Liver (tissue), 9 donors: ENCODE data around the gene CEP295NL. TPM values are rescaled to one million over a fixed set of nuclear protein-coding genes. Genes with fewer than 3 reads are reported as not detected.
"Not testable (repeated sequence)": the region's sequence is repeated elsewhere in the genome, so short reads cannot be mapped to it uniquely, and the experiment has no call there.

Experiments
- DNase-seq: peaks from one replicate; pipeline ENCODE4 v3.0.0-alpha.2; 2017; ENCODE audit warnings: low spot score
- H3K27ac ChIP-seq, 2 donors: one replicate each; pipeline ENCODE4 v1.7.0; 2013; ENCODE audit warnings: inconsistent platforms in 2 of 2, low read length in 2 of 2, control low read depth in 1 of 2, low read depth in 1 of 2, mild to moderate bottlenecking in 1 of 2
- H3K27me3 ChIP-seq, 4 donors: one replicate each; pipeline versions ENCODE4 v1.6.1 to v1.7.0; 2013; ENCODE audit warnings: low read length in 3 of 4, inconsistent platforms in 1 of 4, mild to moderate bottlenecking in 1 of 4, moderate library complexity in 1 of 4; ENCODE audit not compliant: control insufficient read depth in 4 of 4, insufficient read depth in 4 of 4
- H3K36me3 ChIP-seq, 4 donors: one replicate each; pipeline versions ENCODE4 v1.6.1 to v1.7.0; 2013; ENCODE audit warnings: low read length in 3 of 4, mild to moderate bottlenecking in 3 of 4, low read depth in 1 of 4, moderate library complexity in 1 of 4; ENCODE audit not compliant: control insufficient read depth in 4 of 4, insufficient read depth in 3 of 4
- H3K4me1 ChIP-seq, 4 donors: one replicate each; pipeline versions ENCODE4 v1.6.1 to v1.7.0; 2013; ENCODE audit warnings: low read length in 3 of 4, mild to moderate bottlenecking in 3 of 4, moderate library complexity in 1 of 4; ENCODE audit not compliant: control insufficient read depth in 4 of 4, insufficient read depth in 4 of 4
- H3K4me3 ChIP-seq, 3 donors: one replicate each; pipeline versions ENCODE4 v1.6.1 to v1.7.0; 2013; ENCODE audit warnings: low read length in 3 of 3, control low read depth in 1 of 3, low read depth in 1 of 3, mild to moderate bottlenecking in 1 of 3
- H3K9ac ChIP-seq, 2 donors: one replicate each; pipeline ENCODE4 v1.7.0; 2013; ENCODE audit warnings: low read length in 2 of 2, mild to moderate bottlenecking in 2 of 2, moderate library complexity in 2 of 2, control low read depth in 1 of 2, low read depth in 1 of 2
- H3K9me3 ChIP-seq, 4 donors: one replicate each; pipeline versions ENCODE4 v1.6.1 to v1.7.0; 2013; ENCODE audit warnings: low read length in 3 of 4; ENCODE audit not compliant: control insufficient read depth in 4 of 4
- ATF3 ChIP-seq: IDR thresholded peaks from 2 replicates; pipeline ENCODE4 v1.6.1; 2016; ENCODE audit warnings: antibody characterized with exemption
- CTCF ChIP-seq: fragments of 150-350 bp; IDR thresholded peaks from 2 replicates; pipeline ENCODE4 v1.5.1; 2017; ENCODE audit warnings: improper control_type of control experiment, low read depth, low read length; ENCODE audit not compliant: missing input control
- EGR1 ChIP-seq, 2 donors: IDR thresholded peaks; 2 replicates each; pipeline ENCODE4 v1.6.1; 2016 to 2018; ENCODE audit warnings: antibody characterized with exemption in 2 of 2, low read depth in 2 of 2
- FOXA1 ChIP-seq: IDR thresholded peaks from 2 replicates; pipeline ENCODE4 v1.6.1; 2016; ENCODE audit warnings: antibody characterized with exemption
- FOXA2 ChIP-seq: IDR thresholded peaks from 2 replicates; pipeline ENCODE4 v1.6.1; 2016; ENCODE audit warnings: antibody characterized with exemption
- GABPA ChIP-seq, 2 donors: IDR thresholded peaks in 1 of 2; conservative IDR thresholded peaks in 1 of 2; 2 replicates each; pipeline ENCODE4 v1.6.1; 2016; ENCODE audit warnings: antibody characterized with exemption in 2 of 2, mild to moderate bottlenecking in 1 of 2, moderate library complexity in 1 of 2
- HNF4A ChIP-seq, 2 donors: conservative IDR thresholded peaks; 2 replicates each; pipeline ENCODE4 v1.6.1; 2016; ENCODE audit warnings: antibody characterized with exemption in 2 of 2, mild to moderate bottlenecking in 2 of 2
- HNF4G ChIP-seq: IDR thresholded peaks from 2 replicates; pipeline ENCODE4 v1.6.1; 2016; ENCODE audit warnings: antibody characterized with exemption
- JUND ChIP-seq, 2 donors: IDR thresholded peaks; 2 replicates each; pipeline ENCODE4 v1.6.1; 2016; ENCODE audit warnings: antibody characterized with exemption in 2 of 2
- MAX ChIP-seq: IDR thresholded peaks from 2 replicates; pipeline ENCODE4 v1.6.1; 2016; ENCODE audit warnings: antibody characterized with exemption
- NR2F2 ChIP-seq: IDR thresholded peaks from 2 replicates; pipeline ENCODE4 v1.6.1; 2016; ENCODE audit warnings: antibody characterized with exemption
- RAD21 ChIP-seq, 2 donors: IDR thresholded peaks; 2 replicates each; pipeline ENCODE4 v1.6.1; 2016; ENCODE audit warnings: antibody characterized with exemption in 2 of 2, mild to moderate bottlenecking in 2 of 2
- REST ChIP-seq: IDR thresholded peaks from 2 replicates; pipeline ENCODE4 v1.6.1; 2016; ENCODE audit warnings: antibody characterized with exemption, mild to moderate bottlenecking
- RXRA ChIP-seq, 2 donors: IDR thresholded peaks; 2 replicates each; pipeline ENCODE4 v1.6.1; 2017 to 2018; ENCODE audit warnings: antibody characterized with exemption in 2 of 2, mild to moderate bottlenecking in 1 of 2
- SP1 ChIP-seq: IDR thresholded peaks from 2 replicates; pipeline ENCODE4 v1.6.1; 2018; ENCODE audit warnings: antibody characterized with exemption, mild to moderate bottlenecking
- TAF1 ChIP-seq: conservative IDR thresholded peaks from 2 replicates; pipeline ENCODE4 v1.6.1; 2016; ENCODE audit warnings: antibody characterized with exemption, mild to moderate bottlenecking
- YY1 ChIP-seq: IDR thresholded peaks from 2 replicates; pipeline ENCODE4 v1.6.1; 2016; ENCODE audit warnings: antibody characterized with exemption, mild to moderate bottlenecking
- ZBTB33 ChIP-seq: IDR thresholded peaks from 2 replicates; pipeline ENCODE4 v1.6.1; 2016; ENCODE audit warnings: antibody characterized with exemption
- WGBS: extraction: QIAGEN DNeasy Blood & Tissue Kit; methylation state at CpG from one replicate; pipeline ENCODE4 v1.1.7; 2013; 5-methylcytosine and 5-hydroxymethylcytosine counted together
- polyA plus RNA-seq, 2 donors: library from polyadenylated mRNA; stranded (reverse) in 1 of 2; unstranded in 1 of 2; fragments of 200-250 nt in 1 of 2; fragments of >200 nt in 1 of 2; fragmentation: Nextera tagmentation in 1 of 2; extraction: Ambion mirVana in 1 of 2; gene quantifications; one replicate each; pipeline versions ENCODE4 v1.2.1 to v1.2.3, GENCODE V29; 2013 to 2015
- total RNA-seq, 2 donors: library from RNA; depleted of rRNA; stranded (reverse); fragments of >200 nt; gene quantifications; one replicate each; pipeline ENCODE4 v1.2.3, GENCODE V29; 2014
- donor health status: healthy.
- donor health status: healthy.
- donor health status: healthy.
- donor health status: healthy.
- donor health status: healthy.

Gene CEP295NL
- total and polyA plus RNA-seq, 4 donors = 0.28 to 1.0 TPM; not detected in 2

- Histone ChIP-seq H3K9ac (no peak overlapping the region), H3K27ac (no peak overlapping the region), H3K4me3 (no peak overlapping the region), H3K9me3 (no peaks in the 10 kb centered on the region), H3K27me3 (no peaks in the 10 kb centered on the region), H3K4me1 (no peaks in the 10 kb centered on the region), H3K36me3 (no peaks in the 10 kb centered on the region)
- no peak for TF ChIP-seq TAF1
- no peak for TF ChIP-seq RXRA (IDR thresholded peaks at IDR 0.05)
- TF ChIP-seq HNF4G = no peak
- no peak for TF ChIP-seq NR2F2
- TF ChIP-seq YY1 = no peak
- TF ChIP-seq FOXA1 = no peak
- TF ChIP-seq REST = no peak
- no peak for TF ChIP-seq GABPA (IDR thresholded peaks at IDR 0.05 in 1 of 2, conservative IDR thresholded peaks at IDR 0.05 in 1 of 2)
- TF ChIP-seq MAX = no peak
- TF ChIP-seq SP1 = no peak
- TF ChIP-seq CTCF = no peak
- TF ChIP-seq EGR1 (IDR thresholded peaks at IDR 0.05; ENCODE audit: low read depth in 2 of 2) = no peak
- TF ChIP-seq HNF4A (conservative IDR thresholded peaks at IDR 0.05) = no peak
- no peak for TF ChIP-seq JUND (IDR thresholded peaks at IDR 0.05)
- TF ChIP-seq ATF3 = no peak
- TF ChIP-seq RAD21 (IDR thresholded peaks at IDR 0.05) = no peak
- no peak for TF ChIP-seq ZBTB33
- TF ChIP-seq FOXA2 = no peak
- 86% methylated on average over 9 of the region's 9 CpGs for WGBS
- DNase-seq = no peak
These were observed 1.4 kb upstream of the CEP295NL start for GRCh38 chr17:78904371-78904770.

- not testable (repeated sequence) for H3K27me3 ChIP-seq, H3K4me3 ChIP-seq, H3K36me3 ChIP-seq, H3K27ac ChIP-seq, H3K9ac ChIP-seq, H3K9me3 ChIP-seq, H3K4me1 ChIP-seq, DNase-seq
- 91% methylated on average over 8 of the region's 8 CpGs for WGBS
These were observed 770 bp downstream of the CEP295NL start for GRCh38 chr17:78902231-78902630.
